ENCODE data around the gene GRAMD4.

DNA sequence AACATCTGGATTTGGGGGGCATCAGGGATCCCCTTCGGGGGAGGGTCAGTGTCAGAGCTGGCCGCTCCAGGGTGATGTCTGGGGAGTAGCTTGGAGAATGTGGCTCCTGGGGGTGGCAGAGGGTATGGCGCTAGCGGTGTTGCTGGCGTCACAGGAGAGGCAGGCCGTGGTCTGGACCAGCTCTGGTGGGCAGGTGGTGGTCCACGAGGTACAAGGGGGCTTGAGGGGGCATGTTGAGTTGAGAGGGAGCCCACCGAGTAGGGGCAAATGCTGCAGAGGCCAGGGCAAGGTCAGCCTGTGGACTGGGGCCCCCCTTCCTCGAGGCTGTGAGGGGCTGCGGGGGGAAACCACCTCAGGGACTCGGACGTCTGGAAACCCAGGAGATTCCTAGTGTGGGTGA is 8.6 kb downstream of the GRAMD4 start:
- TF ChIP-seq, protein P1, sequence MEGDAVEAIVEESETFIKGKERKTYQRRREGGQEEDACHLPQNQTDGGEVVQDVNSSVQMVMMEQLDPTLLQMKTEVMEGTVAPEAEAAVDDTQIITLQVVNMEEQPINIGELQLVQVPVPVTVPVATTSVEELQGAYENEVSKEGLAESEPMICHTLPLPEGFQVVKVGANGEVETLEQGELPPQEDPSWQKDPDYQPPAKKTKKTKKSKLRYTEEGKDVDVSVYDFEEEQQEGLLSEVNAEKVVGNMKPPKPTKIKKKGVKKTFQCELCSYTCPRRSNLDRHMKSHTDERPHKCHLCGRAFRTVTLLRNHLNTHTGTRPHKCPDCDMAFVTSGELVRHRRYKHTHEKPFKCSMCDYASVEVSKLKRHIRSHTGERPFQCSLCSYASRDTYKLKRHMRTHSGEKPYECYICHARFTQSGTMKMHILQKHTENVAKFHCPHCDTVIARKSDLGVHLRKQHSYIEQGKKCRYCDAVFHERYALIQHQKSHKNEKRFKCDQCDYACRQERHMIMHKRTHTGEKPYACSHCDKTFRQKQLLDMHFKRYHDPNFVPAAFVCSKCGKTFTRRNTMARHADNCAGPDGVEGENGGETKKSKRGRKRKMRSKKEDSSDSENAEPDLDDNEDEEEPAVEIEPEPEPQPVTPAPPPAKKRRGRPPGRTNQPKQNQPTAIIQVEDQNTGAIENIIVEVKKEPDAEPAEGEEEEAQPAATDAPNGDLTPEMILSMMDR (IDR thresholded peaks at IDR 0.05 in 4 of 5, conservative IDR thresholded peaks at IDR 0.05 in 1 of 5): no peak
- TF ChIP-seq POLR2A (IDR thresholded peaks at IDR 0.05): no peak

Measured in gastrocnemius medialis (tissue), 4 donors.